Measurements from ENCODE around the gene OCLN.

OCLN gene

DNA sequence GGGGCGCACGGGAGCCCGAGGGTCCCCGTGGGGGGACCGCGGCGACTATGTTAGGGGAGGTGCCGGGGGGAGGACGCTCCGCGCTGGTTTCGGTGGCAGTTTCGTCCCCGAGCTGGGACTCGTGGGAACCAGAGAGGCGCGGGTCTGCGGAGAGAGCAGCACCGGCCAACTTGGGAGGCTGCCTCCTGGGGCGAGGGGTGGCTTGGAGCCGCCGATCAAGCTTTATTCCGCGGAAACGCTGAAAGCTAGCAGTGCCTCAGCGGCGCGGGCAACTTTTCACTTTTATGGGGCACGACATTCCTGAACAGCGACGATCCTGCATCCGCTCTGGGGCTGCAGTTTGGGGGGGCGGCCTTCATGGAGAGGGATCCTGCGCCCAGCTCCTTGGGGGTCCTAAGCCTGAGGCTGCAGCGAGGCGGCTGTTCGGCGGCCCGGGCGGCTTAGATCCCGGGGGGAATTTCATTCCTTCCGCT is 369 bp downstream of the OCLN start:
- peak; percentile 11 for DNase-seq (ENCODE audit: low read depth)
- peak overlapping the region; percentile 93 for H3K4me3 ChIP-seq (ENCODE audit: low read depth, low read length)
- TF ChIP-seq, protein P1, sequence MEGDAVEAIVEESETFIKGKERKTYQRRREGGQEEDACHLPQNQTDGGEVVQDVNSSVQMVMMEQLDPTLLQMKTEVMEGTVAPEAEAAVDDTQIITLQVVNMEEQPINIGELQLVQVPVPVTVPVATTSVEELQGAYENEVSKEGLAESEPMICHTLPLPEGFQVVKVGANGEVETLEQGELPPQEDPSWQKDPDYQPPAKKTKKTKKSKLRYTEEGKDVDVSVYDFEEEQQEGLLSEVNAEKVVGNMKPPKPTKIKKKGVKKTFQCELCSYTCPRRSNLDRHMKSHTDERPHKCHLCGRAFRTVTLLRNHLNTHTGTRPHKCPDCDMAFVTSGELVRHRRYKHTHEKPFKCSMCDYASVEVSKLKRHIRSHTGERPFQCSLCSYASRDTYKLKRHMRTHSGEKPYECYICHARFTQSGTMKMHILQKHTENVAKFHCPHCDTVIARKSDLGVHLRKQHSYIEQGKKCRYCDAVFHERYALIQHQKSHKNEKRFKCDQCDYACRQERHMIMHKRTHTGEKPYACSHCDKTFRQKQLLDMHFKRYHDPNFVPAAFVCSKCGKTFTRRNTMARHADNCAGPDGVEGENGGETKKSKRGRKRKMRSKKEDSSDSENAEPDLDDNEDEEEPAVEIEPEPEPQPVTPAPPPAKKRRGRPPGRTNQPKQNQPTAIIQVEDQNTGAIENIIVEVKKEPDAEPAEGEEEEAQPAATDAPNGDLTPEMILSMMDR (IDR thresholded peaks at IDR 0.05; ENCODE audit: control insufficient read depth, extremely low read depth, insufficient read depth) = no peak

DNA sequence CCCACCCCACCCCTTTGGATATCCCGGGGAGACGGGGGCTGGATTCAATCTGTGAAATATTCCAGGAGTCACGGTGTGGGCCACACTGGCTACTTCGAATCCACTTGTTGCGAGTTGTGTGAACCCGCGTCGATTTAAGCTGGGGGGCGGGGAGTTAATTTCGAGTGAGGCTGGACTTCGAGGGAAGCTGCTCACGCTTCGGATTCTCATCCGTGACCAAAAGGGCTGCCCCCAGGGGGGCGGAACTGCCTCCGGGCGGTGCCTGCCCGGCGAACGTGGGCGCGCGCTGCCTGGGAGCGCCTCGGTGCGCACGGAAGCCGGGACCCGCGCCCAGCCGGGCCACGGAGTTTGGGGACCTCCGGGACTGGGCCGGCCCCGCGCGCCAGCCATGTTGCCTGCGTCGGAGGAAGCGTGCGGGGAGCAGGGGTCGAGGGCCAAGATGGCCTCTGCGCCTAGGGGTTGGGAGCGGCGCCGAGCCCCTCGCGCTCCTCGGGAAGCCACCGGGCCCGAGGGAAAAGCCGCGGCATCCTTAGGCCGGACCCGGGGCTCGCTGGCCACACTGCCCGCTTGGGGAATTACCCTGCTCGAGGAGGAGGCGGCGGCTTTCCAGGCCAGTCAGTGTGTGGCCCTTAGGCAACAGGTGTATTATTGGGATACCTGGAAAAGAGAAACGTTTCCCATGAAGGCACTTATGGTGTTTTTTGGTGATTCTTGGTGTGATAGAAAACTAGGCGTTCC is 975 bp downstream of the OCLN start:
- no peak for DNase-seq (ENCODE audit: low read depth)
- TF ChIP-seq, protein P1 (IDR thresholded peaks at IDR 0.05; ENCODE audit: control insufficient read depth, extremely low read depth, insufficient read depth) = no peak
- peak overlapping the region; percentile 93 for H3K4me3 ChIP-seq (ENCODE audit: low read depth, low read length)

DNA sequence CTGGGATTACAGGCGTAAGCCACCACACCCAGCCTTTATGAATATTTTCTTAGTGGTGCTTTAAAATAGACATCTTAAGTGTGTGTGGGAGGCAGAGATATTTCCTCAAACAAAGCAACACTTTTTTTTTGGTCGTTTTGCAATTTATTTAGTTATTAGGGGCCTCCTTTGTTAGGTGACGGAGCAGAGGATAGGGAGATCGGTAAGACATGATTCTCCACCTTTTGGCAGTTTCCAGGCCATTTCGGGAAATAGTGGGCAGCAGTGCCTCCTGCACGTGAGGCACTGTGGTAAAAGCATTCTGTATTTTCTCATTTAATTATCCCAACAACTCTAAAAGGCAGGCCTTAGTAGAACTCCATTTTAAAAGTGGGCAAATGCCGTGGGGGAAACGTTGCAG is 1.9 kb downstream of the OCLN start:
- DNase-seq (ENCODE audit: low read depth) = no peak
- H3K4me3 ChIP-seq (ENCODE audit: low read depth, low read length) = peak overlapping the region; percentile 93
- TF ChIP-seq, protein P1 (IDR thresholded peaks at IDR 0.05; ENCODE audit: control insufficient read depth, extremely low read depth, insufficient read depth) = no peak

DNA sequence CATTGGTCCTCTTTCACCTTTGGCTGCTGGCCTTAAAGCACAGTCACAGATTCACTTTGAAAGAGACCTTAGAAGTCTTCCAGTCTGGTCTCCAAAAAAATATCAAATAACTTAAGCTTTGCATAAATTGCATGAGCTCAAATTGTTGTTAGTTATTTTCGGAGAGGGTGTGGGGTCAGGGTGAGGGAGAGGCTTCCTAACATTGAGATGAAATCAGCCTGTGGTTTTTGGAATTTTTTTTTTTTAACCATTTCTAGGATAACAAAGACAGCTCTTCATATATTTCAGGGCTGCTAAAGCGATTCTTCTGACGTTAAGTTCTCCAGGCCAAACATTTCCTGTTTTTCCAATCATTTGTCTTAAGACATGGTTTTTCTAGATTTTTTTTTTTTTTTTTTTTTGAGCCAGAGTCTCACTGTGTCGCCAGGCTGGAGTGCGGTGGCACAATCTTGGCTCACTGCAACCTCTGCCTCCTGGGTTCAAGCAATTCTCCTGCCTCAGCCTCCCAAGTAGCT is 4.5 kb downstream of the OCLN start:
- no peak for DNase-seq (ENCODE audit: low read depth)
- H3K4me3 ChIP-seq (ENCODE audit: low read depth, low read length) = no peak overlapping the region
- TF ChIP-seq, protein P1 (IDR thresholded peaks at IDR 0.05; ENCODE audit: control insufficient read depth, extremely low read depth, insufficient read depth) = no peak

DNA sequence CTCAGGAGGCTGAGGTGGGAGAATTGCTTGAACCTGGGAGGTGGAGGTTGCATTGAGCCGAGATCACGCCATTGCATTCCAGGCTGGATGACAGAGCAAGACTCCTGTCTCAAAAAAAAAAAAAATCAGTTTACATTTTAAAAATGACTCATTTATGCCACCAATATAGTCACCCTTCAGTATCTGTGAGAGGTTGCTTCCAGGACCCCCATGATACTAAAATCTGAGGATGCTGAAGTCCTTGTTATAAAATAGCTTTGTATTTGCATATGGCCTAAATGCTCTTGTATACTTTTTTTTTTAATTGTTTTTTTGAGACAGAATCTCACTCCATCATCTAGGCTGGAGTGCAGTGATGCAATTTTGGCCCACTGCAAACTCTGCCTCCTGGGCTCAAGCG is 5.8 kb downstream of the OCLN start:
- TF ChIP-seq, protein P1 (IDR thresholded peaks at IDR 0.05; ENCODE audit: control insufficient read depth, extremely low read depth, insufficient read depth) = no peak
- no peak overlapping the region for H3K4me3 ChIP-seq (ENCODE audit: low read depth, low read length)
- DNase-seq (ENCODE audit: low read depth) = no peak

DNA sequence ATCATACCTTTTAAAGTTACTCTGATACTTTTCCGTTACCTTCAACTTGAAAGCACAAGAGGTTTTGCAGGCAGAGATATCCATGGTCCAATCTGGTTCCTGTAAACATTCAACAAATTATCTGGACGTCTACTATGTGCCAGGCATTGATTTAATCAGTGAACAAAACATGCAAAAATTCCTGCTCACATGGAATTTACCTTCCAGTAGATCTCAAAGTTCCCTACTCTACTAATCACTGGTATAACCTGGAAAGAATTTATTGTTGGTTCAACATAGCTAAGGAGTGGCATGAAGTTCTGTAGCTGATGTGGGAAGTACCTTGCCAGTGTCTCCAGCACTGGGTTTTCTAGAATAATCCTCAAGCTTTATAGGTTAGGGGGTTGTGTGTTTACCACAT is 9.8 kb downstream of the OCLN start:
- TF ChIP-seq, protein P1 (IDR thresholded peaks at IDR 0.05; ENCODE audit: control insufficient read depth, extremely low read depth, insufficient read depth) = no peak
- DNase-seq (ENCODE audit: low read depth) = no peak
- no peak overlapping the region for H3K4me3 ChIP-seq (ENCODE audit: low read depth, low read length)
